GM12878 (cell line): Measurements from ENCODE around the gene TUBGCP3. TPM values are rescaled to one million over a fixed set of nuclear protein-coding genes. Genes with fewer than 3 reads are reported as not detected.

Experiments
- ATAC-seq: fragments of 200-7000 bp; cut with Tn5 transposase; 3 replicates; pipeline ENCODE4 v1.9.1; 2020; ENCODE audit warnings: mild to moderate bottlenecking, moderate library complexity
- BruUV-seq: library from RNA; stranded (reverse); fragments of 400-500 nt; replicated peaks from 2 replicates; lab custom pipeline; 2021; lab: Mats Ljungman, UMichigan
- CTCF ChIA-PET: fragments of 300-600 bp; sonication (Branson Sonifier 250); formaldehyde crosslinking; extraction: SDS; loops from one replicate; lab custom pipeline; 2021; ENCODE audit warnings: inconsistent platforms; lab: Yijun Ruan, JAX
- POLR2A ChIA-PET: fragments of 350-600 bp; formaldehyde crosslinking; extraction: SDS; loops from one replicate; lab custom pipeline; 2021; ENCODE audit warnings: inconsistent platforms; lab: Charles Lee
- RAD21 ChIA-PET: fragments of 300-600 bp; sonication (Branson Sonifier 250); formaldehyde crosslinking; loops from one replicate; lab custom pipeline; 2023; ENCODE audit warnings: antibody characterized with exemption; ENCODE audit not compliant: unreplicated experiment; lab: Charles Lee
- SMC1A ChIA-PET: fragments of 300-600 bp; sonication (Branson Sonifier 250); formaldehyde crosslinking; loops from one replicate; lab custom pipeline; 2023; ENCODE audit not compliant: unreplicated experiment, uncharacterized antibody; lab: Charles Lee
- DNase-seq: peaks from one replicate; pipeline ENCODE4 v3.0.0-alpha.2; 2011; ENCODE audit warnings: low read depth, low spot score
- FAIRE-seq: peaks from 3 replicates; lab custom pipeline; 2011; peaks lifted over from hg19 to GRCh38; lab: Jason Lieb, UNC
- H2AFZ ChIP-seq: 2 replicates; pipeline ENCODE4 v1.6.0; 2011; ENCODE audit warnings: low read depth, low read length, control low read depth; ENCODE audit not compliant: control insufficient read depth
- H3K27ac ChIP-seq: 2 replicates; pipeline ENCODE4 v1.5.1; 2011; ENCODE audit warnings: control low read depth; ENCODE audit not compliant: control insufficient read depth, insufficient read depth
- H3K27me3 ChIP-seq, 2 experiments: replicated peaks in 1 of 2; 2 replicates each; pipeline versions ENCODE4 v1.6.0 to v1.6.1; 2011; ENCODE audit warnings: low read length in 1 of 2; ENCODE audit not compliant: control insufficient read depth in 2 of 2, insufficient read depth in 2 of 2
- H3K36me3 ChIP-seq, 2 experiments: 2 replicates each; pipeline ENCODE4 v1.5.1; 2011; ENCODE audit warnings: low read length in 1 of 2; ENCODE audit not compliant: control insufficient read depth in 2 of 2, insufficient read depth in 2 of 2
- H3K4me1 ChIP-seq: 2 replicates; pipeline ENCODE4 v1.6.1; 2011; ENCODE audit warnings: mild to moderate bottlenecking, low read length, moderate library complexity, mixed read lengths; ENCODE audit not compliant: control insufficient read depth, insufficient read depth
- H3K4me2 ChIP-seq: 2 replicates; pipeline ENCODE4 v1.6.0; 2011; ENCODE audit warnings: control low read depth; ENCODE audit not compliant: control insufficient read depth, insufficient read depth
- H3K4me3 ChIP-seq: fragments of 200-600 bp; sonication (generic); 2 replicates; pipeline ENCODE4 v1.5.1; 2016
- H3K79me2 ChIP-seq: 2 replicates; pipeline ENCODE4 v1.6.0; 2011; ENCODE audit warnings: low read length; ENCODE audit not compliant: control insufficient read depth, insufficient read depth
- H3K9ac ChIP-seq: 2 replicates; pipeline ENCODE4 v1.8.0; 2011; ENCODE audit warnings: low read length, control low read depth, mixed read lengths; ENCODE audit not compliant: control insufficient read depth, insufficient read depth
- H3K9me3 ChIP-seq: replicated peaks from 3 replicates; pipeline ENCODE4 v1.5.1; 2011; ENCODE audit warnings: mild to moderate bottlenecking, low read length; ENCODE audit not compliant: control insufficient read depth, insufficient read depth
- H4K20me1 ChIP-seq: 2 replicates; pipeline ENCODE4 v1.6.0; 2011; ENCODE audit not compliant: control insufficient read depth, insufficient read depth
- BCL3 ChIP-seq: IDR thresholded peaks from 2 replicates; pipeline ENCODE4 v1.6.1; 2011; ENCODE audit warnings: borderline replicate concordance, low read depth, mild to moderate bottlenecking, moderate library complexity, low read length; ENCODE audit not compliant: insufficient read depth, poor library complexity, severe bottlenecking
- CTCF ChIP-seq, 3 experiments: IDR thresholded peaks in 2 of 3; conservative IDR thresholded peaks in 1 of 3; 2 replicates each; pipeline ENCODE4 v1.5.1; 2011; ENCODE audit warnings: low read depth in 3 of 3, low read length in 3 of 3, mild to moderate bottlenecking in 3 of 3, control low read depth in 2 of 3, moderate library complexity in 2 of 3, inconsistent platforms in 1 of 3, mixed read lengths in 1 of 3; ENCODE audit not compliant: control insufficient read depth in 2 of 3, insufficient read depth in 1 of 3; ENCODE audit errors: extremely low read depth in 1 of 3
- HDAC6 ChIP-seq: fragments of 200-600 bp; sonication (generic); IDR thresholded peaks from one replicate; pipeline ENCODE4 v1.8.0; 2017; ENCODE audit warnings: antibody characterized with exemption; ENCODE audit not compliant: unreplicated experiment
- KAT2A ChIP-seq: conservative IDR thresholded peaks from 2 replicates; pipeline ENCODE4 v1.6.1; 2011; ENCODE audit warnings: low read depth, low read length; ENCODE audit not compliant: control insufficient read depth
- NR2F1 ChIP-seq: fragments of 450-650 bp; conservative IDR thresholded peaks from 2 replicates; pipeline ENCODE4 v1.6.1; 2017; ENCODE audit warnings: mild to moderate bottlenecking
- RELA ChIP-seq: fragments of 450-650 bp; IDR thresholded peaks from 2 replicates; pipeline ENCODE4 v1.8.0; 2014; ENCODE audit warnings: borderline replicate concordance; ENCODE audit not compliant: partially characterized antibody
- SREBF1 ChIP-seq: IDR thresholded peaks from 2 replicates; pipeline ENCODE4 v1.6.1; 2012; ENCODE audit warnings: mild to moderate bottlenecking, low read length
- TAF1 ChIP-seq: IDR thresholded peaks from 2 replicates; pipeline ENCODE4 v1.6.1; 2011; ENCODE audit warnings: mild to moderate bottlenecking, low read depth, low read length, borderline replicate concordance
- ZZZ3 ChIP-seq: IDR thresholded peaks from 2 replicates; pipeline ENCODE4 v1.6.1; 2011; ENCODE audit warnings: low read depth; ENCODE audit not compliant: control insufficient read depth, insufficient read length
- WGBS: methylation state at CpG from one replicate; pipeline ENCODE4 v1.1.6; 2016; ENCODE audit warnings: low lambda C conversion rate; ENCODE audit not compliant: insufficient replicate concordance, insufficient coverage; ENCODE audit errors: missing lambda C conversion rate; 5-methylcytosine and 5-hydroxymethylcytosine counted together
- in situ Hi-C: fragments of 300-500 bp; cut with MboI; formaldehyde crosslinking; loops from 9 replicates; pipeline ENCODE4 v1.14.3; 2018; ENCODE audit warnings: mixed read lengths
- intact Hi-C: fragments of 100-400 bp; cut with micrococcal nuclease; formaldehyde crosslinking; loops from one replicate; pipeline ENCODE4 v1.14.2; 2022; ENCODE audit not compliant: unreplicated experiment
- polyA plus RNA-seq, 11 experiments: library from polyadenylated mRNA; depleted of rRNA in 4 of 11; unstranded in 6 of 11; stranded (reverse) in 5 of 11; fragments of >200 nt; fragmentation: Nextera tagmentation in 4 of 11; fragmentation: Illumina TruSeq in 1 of 11; extraction: Ambion mirVana in 4 of 11; extraction: Trizol in 1 of 11; gene quantifications; 1 replicate in 1 of 11; 2 replicates in 10 of 11; pipeline versions ENCODE4 v1.2.1 to v1.2.3, GENCODE V29; 2011 to 2016; ENCODE audit warnings: inconsistent platforms in 2 of 11, missing spikeins in 2 of 11, low read depth in 1 of 11
- total RNA-seq, 4 experiments: library from RNA; depleted of rRNA in 3 of 4; stranded (reverse); fragments of >200 nt in 3 of 4; fragmentation: Illumina TruSeq in 1 of 4; extraction: Trizol in 1 of 4; gene quantifications; 2 replicates each; pipeline versions ENCODE4 v1.2.1 to v1.2.3, GENCODE V29; 2013 to 2021

TUBGCP3 gene
- total and polyA plus RNA-seq, 10 of the 15 experiments (the other 5 are each of a cell fraction or from before 2014, with no cell fraction given), result 4.0 to 34.0 (median 22.6) TPM

GRCh38 chr13:112467236-112467635, 120.7 kb downstream of the TUBGCP3 start:
- in situ Hi-C loops, result no loop called here
- intact Hi-C loops, result no loop called here
- no peaks in the 10 kb centered on the region for H3K9me3 ChIP-seq
- H3K27ac ChIP-seq, result no peak overlapping the region
- no peak overlapping the region for H3K9ac ChIP-seq
- WGBS, result 71% methylated on average over 18 of the region's 19 CpGs
- H3K27me3 ChIP-seq, result no peaks in the 10 kb centered on the region
- H3K4me3 ChIP-seq, result no peak overlapping the region
- no peak overlapping the region for H2AFZ ChIP-seq
- H3K4me1 ChIP-seq, result no peaks in the 10 kb centered on the region
- no peak for ATAC-seq
- no peaks in the 10 kb centered on the region for H3K36me3 ChIP-seq
- no peak for FAIRE-seq
- H3K79me2 ChIP-seq, result no peaks in the 10 kb centered on the region
- DNase-seq, result no peak
- ChIA-PET RAD21 (no interaction called here), SMC1A (no interaction called here), POLR2A (no interaction called here), CTCF (interaction anchor here (1.3 kb wide), 1 partner anchor 9 kb away, joined by 3 read pairs; no protein-coding TSS in a partner anchor)
- H3K4me2 ChIP-seq, result no peak overlapping the region
- H4K20me1 ChIP-seq, result no peaks in the 10 kb centered on the region
- BruUV-seq, result no TSS peak
- TF ChIP-seq RELA (no peak), NR2F1 (no peak), SREBF1 (no peak), KAT2A (no peak), CTCF (IDR thresholded peaks at IDR 0.05 in 2 of 3, conservative IDR thresholded peaks at IDR 0.05 in 1 of 3; ENCODE audit: control insufficient read depth in 2 of 3, extremely low read depth in 1 of 3, insufficient read depth in 1 of 3, low read depth in 3 of 3, low read length in 3 of 3) (no peak), ZZZ3 (no peak), TAF1 (no peak), BCL3 (no peak), HDAC6 (no peak)
